Stomach (tissue), 9 donors: ENCODE measurements around the gene EVC2. TPM values are rescaled to one million over a fixed set of nuclear protein-coding genes. Genes with fewer than 3 reads are reported as not detected.

Experiments used
- DNase-seq, 2 donors: peaks; one replicate each; pipeline versions ENCODE4 v3.0.0 to v3.0.0-alpha.2; 2013 to 2019
- H3K27ac ChIP-seq, 5 donors: fragments of 200-600 bp in 4 of 5; sonication (generic) in 4 of 5; one replicate each; pipeline ENCODE4 v1.5.1; 2013 to 2019; ENCODE audit warnings: mild to moderate bottlenecking in 1 of 5, moderate library complexity in 1 of 5
- H3K27me3 ChIP-seq, 3 donors: fragments of 200-600 bp; sonication (generic); one replicate each; pipeline ENCODE4 v1.5.1; 2017 to 2019; ENCODE audit warnings: mixed run types in 1 of 3
- H3K36me3 ChIP-seq, 4 donors: fragments of 200-600 bp; sonication (generic); 1 replicate in 3 of 4; 2 replicates in 1 of 4; pipeline ENCODE4 v1.5.1; 2016 to 2019
- H3K4me1 ChIP-seq, 4 donors: fragments of 200-600 bp; sonication (generic); one replicate each; pipeline ENCODE4 v1.5.1; 2016 to 2019
- H3K4me3 ChIP-seq, 4 donors: fragments of 200-600 bp; sonication (generic) in 3 of 4; one replicate each; pipeline ENCODE4 v1.5.1; 2016 to 2019; ENCODE audit warnings: mild to moderate bottlenecking in 1 of 4
- H3K9me3 ChIP-seq, 4 donors: fragments of 200-600 bp; sonication (generic); one replicate each; pipeline ENCODE4 v1.5.1; 2016 to 2019
- EP300 ChIP-seq: sonication (generic); formaldehyde crosslinking; IDR thresholded peaks from one replicate; pipeline ENCODE4 v1.6.1; 2017; ENCODE audit warnings: antibody characterized with exemption
- POLR2A ChIP-seq, 4 donors: fragments of 450-650 bp; IDR thresholded peaks; one replicate each; pipeline ENCODE4 v1.6.1; 2016; ENCODE audit warnings: antibody characterized with exemption in 4 of 4, control low read depth in 2 of 4, mild to moderate bottlenecking in 1 of 4, moderate library complexity in 1 of 4
- POLR2AphosphoS5 ChIP-seq, 3 donors: sonication (generic); formaldehyde crosslinking; IDR thresholded peaks; one replicate each; pipeline ENCODE4 v1.6.1; 2016; ENCODE audit warnings: antibody characterized with exemption in 3 of 3
- WGBS, 5 donors: extraction: QIAGEN DNeasy Blood & Tissue Kit in 3 of 5; methylation state at CpG; one replicate each; pipeline versions ENCODE4 v1.1.5 to v1.1.7; 2013 to 2018; 5-methylcytosine and 5-hydroxymethylcytosine counted together
- intact Hi-C: fragments of 100-400 bp; cut with DNase I; formaldehyde crosslinking; loops from one replicate; pipeline ENCODE4 v1.15.1; 2023; ENCODE audit warnings: low total_unique reads
- polyA plus RNA-seq, 3 donors: library from polyadenylated mRNA; stranded (reverse); fragments of 200-250 nt; gene quantifications; one replicate each; pipeline ENCODE4 v1.2.3, GENCODE V29; 2013
- total RNA-seq, 5 donors: library from RNA; depleted of rRNA; stranded (reverse); fragments of >200 nt; gene quantifications; one replicate each; pipeline versions ENCODE4 v1.1.0 to v1.2.3, GENCODE V29; 2014 to 2016
- TF ChIP-seq, protein P1 (sequence below), 7 experiments: fragments of 450-650 bp in 4 of 7; fragments of 200-600 bp in 3 of 7; sonication (generic) in 3 of 7; IDR thresholded peaks; one replicate each; pipeline ENCODE4 v1.5.1; 2016 to 2019; ENCODE audit warnings: antibody characterized with exemption in 7 of 7, control low read depth in 2 of 7, mild to moderate bottlenecking in 1 of 7
- donor health status: healthy with polysubstance abuse.
- donor health status: Bipolar disorder and iron deficiency.
- donor health status: healthy.

Gene EVC2
- total and polyA plus RNA-seq, 8 donors, result 0.76 to 11.7 (median 4.9) TPM

DNA sequence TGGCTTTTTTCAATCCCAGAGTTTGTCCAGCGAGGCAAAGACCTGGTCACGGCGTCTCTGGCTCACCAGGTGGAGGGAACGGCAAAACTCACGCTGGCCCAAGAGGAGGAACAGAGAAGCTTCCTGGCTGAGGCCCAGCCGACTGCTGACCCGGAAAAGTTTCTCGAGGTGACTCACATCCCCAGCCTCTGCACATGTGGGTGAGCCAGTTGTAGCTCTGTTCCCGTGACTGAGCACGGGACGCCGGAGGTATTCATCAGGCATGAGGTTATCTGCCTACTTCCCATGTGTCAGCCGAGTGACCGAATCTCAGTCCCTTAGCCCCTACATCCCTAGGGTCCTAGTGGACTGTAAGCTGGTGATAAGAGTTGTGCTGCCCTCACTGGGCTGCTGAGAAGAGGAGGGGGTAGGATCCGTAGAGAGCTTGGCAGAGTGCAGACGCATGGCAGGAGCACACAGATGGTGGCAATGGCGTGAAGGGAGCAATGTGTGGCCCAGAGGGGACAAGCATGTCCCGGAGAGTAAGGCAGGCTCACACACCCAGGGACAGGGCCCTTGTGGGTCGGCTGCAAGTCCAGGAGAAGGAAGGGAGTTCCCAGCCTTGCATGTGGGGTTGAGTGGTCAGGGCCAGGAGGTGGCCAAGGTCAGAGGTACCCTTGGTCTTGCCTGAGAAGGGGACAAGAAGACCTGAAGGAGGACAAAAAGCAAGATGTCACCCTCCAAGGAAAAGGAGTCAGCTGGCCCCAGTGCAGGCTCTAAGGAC lies 45.6 kb upstream of the EVC2 start:
- Histone ChIP-seq H3K27ac (no peak overlapping the region), H3K27me3 (no peaks in the 10 kb centered on the region), H3K4me1 (no peaks in the 10 kb centered on the region), H3K36me3 (peaks cover 28 to 87% (median 76%) of the 10 kb centered on the region in 4 donors), H3K4me3 (no peak overlapping the region), H3K9me3 (no peaks in the 10 kb centered on the region)
- no peak for TF ChIP-seq POLR2A (IDR thresholded peaks at IDR 0.05)
- TF ChIP-seq POLR2AphosphoS5 (IDR thresholded peaks at IDR 0.05), result no peak
- TF ChIP-seq EP300, result no peak
- TF ChIP-seq, protein P1, sequence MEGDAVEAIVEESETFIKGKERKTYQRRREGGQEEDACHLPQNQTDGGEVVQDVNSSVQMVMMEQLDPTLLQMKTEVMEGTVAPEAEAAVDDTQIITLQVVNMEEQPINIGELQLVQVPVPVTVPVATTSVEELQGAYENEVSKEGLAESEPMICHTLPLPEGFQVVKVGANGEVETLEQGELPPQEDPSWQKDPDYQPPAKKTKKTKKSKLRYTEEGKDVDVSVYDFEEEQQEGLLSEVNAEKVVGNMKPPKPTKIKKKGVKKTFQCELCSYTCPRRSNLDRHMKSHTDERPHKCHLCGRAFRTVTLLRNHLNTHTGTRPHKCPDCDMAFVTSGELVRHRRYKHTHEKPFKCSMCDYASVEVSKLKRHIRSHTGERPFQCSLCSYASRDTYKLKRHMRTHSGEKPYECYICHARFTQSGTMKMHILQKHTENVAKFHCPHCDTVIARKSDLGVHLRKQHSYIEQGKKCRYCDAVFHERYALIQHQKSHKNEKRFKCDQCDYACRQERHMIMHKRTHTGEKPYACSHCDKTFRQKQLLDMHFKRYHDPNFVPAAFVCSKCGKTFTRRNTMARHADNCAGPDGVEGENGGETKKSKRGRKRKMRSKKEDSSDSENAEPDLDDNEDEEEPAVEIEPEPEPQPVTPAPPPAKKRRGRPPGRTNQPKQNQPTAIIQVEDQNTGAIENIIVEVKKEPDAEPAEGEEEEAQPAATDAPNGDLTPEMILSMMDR (IDR thresholded peaks at IDR 0.05), result no peak
- DNase-seq, result no peak
- intact Hi-C loops, result no loop called here
- 80 to 91% (median 86%) methylated on average over 15 to 19 of the region's 19 CpGs for WGBS, 5 donors

DNA sequence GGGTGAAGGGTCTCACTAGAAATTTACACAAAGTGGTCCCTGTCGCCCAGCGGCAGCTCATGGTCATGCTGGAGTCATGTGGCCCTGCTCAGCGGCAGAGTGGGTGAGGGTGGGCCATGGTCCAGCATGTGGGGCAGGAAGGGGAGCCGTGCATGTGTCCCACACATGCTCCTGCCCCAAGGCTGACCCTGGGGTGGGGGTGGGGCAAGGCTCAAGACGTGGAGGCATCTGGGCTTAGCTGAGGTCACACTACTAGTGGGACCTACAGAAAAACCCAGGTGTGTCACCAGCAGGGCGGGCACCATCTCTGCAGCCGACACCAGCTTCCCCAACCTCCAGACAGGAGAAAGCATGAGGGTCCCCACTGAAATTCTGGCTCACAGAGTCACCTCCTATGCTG lies 45.0 kb upstream of the EVC2 start:
- Histone ChIP-seq H3K27ac (no peak overlapping the region), H3K4me3 (no peak overlapping the region), H3K4me1 (no peaks in the 10 kb centered on the region), H3K36me3 (peaks cover 28 to 87% (median 73%) of the 10 kb centered on the region in 4 donors), H3K9me3 (no peaks in the 10 kb centered on the region), H3K27me3 (no peaks in the 10 kb centered on the region)
- DNase-seq, result no peak
- intact Hi-C loops, result no loop called here
- TF ChIP-seq, protein P1 (IDR thresholded peaks at IDR 0.05), result no peak
- TF ChIP-seq POLR2A (IDR thresholded peaks at IDR 0.05) (no peak), POLR2AphosphoS5 (IDR thresholded peaks at IDR 0.05) (no peak), EP300 (no peak)
- 85 to 95% (median 89%) methylated on average over 5 to 7 of the region's 7 CpGs for WGBS, 5 donors

DNA sequence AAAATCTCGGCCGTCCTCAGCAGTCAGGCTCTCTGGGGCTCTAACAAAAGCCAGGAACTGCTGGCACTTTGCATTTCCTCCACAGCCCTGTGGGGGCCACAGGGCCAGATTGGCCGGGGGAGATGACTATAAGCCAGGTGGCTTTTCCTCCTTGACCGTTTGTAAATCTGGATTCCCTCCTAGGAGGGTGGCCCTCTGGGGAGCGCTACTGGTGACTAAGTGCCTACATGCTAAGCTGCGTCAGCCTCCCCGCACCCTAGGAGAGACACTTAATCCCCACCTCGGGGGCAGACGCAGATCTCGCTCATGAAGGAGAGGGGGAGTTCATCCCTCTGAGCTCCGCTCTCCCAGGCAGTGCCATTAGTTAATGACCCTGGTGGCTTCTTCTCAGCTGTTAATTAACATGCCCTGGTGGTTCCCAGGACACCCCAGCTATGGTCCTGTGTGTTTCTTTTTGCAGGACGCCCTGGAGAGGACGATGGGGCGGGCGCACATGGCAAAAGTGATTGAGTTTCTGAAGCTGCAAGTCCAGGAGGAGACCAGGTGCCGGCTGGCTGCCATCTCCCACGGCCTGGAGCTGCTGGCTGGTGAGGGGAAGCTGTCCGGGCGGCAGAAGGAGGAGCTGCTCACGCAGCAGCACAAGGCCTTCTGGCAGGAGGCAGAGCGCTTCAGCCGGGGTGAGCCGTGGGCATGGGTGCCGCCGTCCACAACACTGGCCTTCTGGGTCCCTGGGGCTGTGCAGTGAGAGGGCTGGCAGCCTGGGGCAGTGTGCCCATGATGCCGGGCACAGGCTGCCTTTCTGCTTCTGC lies 44.2 kb upstream of the EVC2 start:
- Histone ChIP-seq H3K27me3 (no peaks in the 10 kb centered on the region), H3K36me3 (peaks cover 25 to 85% (median 67%) of the 10 kb centered on the region in 4 donors)
- intact Hi-C loops, result no loop called here

More for the DNA sequence above, 44.2 kb upstream of the EVC2 start:
- no peak overlapping the region for H3K4me3 ChIP-seq
- peak in 1 of 2 donors; percentile 29 for DNase-seq
- TF ChIP-seq POLR2A (IDR thresholded peaks at IDR 0.05) (no peak), POLR2AphosphoS5 (IDR thresholded peaks at IDR 0.05) (no peak), EP300 (no peak)
- TF ChIP-seq, protein P1 (IDR thresholded peaks at IDR 0.05), result no peak
- 78 to 87% (median 84%) methylated on average over 9 to 26 of the region's 26 CpGs for WGBS, 5 donors
- H3K4me1 ChIP-seq, result peaks cover 0 to under 1% (median 0%) of the 10 kb centered on the region in 4 donors
- no peak overlapping the region for H3K27ac ChIP-seq
- H3K9me3 ChIP-seq, result no peaks in the 10 kb centered on the region
